GM18502 (cell line): ENCODE measurements around the gene HIVEP3.
"Not testable (repeated sequence)": the region's sequence is repeated elsewhere in the genome, so short reads cannot be mapped to it uniquely, and the experiment has no call there.

ENCODE experiments used
- ATAC-seq: cut with Tn5 transposase; IDR thresholded peaks from one replicate; pipeline ENCODE4 v1.9.1; 2021; ENCODE audit warnings: mild to moderate bottlenecking; ENCODE audit not compliant: unreplicated experiment, poor library complexity

The HIVEP3 gene

DNA sequence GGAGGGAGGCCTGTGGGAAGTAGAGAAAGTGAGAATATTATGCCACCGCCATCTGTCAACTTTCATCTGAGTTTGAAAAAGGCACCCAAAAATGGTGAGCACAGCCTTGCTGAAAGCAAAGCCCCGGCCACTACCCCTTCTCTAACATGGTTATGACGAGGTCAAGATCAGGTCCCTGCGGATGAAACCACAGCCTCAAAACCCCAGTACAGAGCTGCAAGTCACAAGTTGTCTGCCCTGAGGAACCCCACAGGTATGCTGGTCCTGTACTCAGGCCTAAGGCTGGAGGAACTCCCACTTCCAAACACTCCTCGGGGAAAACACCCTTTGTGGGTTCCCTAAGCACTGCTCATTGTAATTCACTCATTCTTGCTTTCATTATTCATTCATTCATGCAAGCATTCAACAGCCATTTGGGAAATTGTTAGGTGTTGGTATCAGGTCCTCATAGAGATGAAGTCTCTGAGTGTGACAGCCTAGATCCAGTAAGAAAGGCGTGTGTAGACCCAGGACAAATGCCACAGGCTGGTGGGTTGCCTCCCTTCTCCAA, 217.7 kb downstream of the HIVEP3 start:
- no peak for ATAC-seq

DNA sequence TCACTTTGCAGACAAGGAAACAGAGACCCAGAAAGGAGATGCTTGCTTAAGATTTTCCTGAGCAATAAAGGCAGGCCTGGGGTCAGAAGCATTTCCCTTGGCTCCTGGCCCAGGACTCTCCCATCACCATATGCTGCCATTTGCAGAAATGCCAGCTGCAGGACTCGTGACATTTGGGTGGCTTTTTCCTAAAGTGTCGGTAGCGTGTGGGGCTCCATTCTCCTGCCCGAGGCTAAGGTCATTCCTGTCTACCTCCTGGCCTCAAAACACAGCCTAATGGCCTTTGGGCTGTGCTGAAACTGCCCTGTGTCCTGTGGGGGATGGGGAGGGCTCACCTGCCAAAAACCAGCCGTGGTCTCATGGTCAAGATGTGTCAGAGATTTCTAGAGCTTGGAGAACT, 218.1 kb downstream of the HIVEP3 start:
- ATAC-seq = no peak

DNA sequence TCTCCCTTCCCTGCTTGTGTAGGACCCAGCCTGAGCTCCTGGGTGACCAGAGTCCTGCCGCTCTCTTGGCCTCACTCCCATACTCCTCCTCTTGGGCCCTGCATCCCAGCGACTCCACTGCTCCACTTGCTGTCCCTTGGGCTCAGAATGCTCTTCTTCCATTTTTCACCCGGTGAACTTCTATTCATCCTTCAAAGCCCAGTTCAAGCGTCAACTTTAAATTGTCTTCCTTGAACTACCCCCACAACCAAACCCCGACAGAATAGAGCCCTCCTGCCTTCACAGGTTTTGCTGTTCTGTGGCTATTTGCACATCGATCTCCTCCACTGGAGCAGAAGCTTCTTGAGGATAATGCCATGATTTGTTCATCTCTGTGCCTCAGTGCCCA, 218.9 kb downstream of the HIVEP3 start:
- no peak for ATAC-seq

DNA sequence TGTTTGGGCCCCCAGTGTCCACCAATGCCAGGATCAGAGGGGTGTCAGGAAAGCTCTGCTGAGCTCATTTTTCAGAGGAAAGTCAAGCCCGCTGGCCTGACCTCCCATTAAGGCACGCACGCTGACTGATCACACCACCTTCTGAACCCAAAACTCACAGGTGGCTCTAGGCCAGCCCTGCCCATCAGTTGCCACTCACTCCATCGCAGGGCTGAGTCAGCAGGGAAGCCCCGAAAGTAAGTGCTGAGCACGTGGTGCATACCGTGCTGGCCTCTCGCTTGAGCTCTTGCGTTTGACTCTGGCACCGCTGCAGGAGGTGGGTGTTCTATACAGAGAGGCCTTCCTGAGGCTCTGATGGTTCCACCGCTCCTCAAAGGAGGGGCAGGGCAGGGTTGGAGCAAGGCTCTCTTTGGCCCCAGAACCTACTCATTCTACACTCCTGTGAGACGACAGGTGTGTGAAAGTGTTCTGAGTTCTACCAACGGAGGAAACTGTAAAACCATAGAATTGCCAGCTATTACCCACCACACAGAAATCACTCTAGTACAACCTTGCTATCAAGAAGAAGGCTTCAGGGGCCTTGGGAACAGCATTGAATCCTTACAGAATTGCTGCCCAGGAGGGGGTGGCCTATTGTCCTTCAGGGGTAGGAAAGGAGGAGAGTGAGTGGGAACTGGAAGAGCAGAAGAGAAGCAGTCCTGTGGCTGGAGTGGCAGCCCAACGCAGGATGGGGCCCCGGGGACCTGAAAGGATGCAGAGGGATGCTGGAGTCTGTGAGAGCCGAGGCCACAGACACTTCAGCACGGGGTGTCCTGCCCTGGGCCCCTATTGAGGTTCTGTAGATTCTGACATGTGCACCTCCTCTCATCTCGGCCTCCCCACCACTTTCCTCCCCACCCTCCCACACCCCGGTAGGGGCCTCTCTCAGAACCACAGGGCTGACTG, 219.5 kb downstream of the HIVEP3 start:
- ATAC-seq = peak; percentile 91

DNA sequence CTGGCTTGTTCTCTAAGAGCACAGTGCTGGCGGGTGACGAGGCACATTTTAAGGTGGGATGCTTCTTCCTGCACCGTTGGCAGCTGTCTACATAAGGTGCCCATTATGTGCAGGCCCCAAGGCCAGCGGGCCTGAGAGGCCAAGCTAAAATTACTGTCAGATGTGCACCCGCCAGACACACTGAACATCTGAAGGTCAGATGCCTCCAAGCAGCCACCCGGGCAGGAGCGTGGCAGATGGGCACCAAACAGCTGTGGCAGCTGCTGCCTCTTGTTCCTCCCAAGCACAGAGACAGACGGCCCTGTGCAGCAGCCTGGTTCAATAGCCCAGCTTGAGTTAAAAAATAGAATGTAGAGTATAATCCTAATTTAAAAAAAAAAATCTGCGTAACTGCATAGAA, 222.3 kb downstream of the HIVEP3 start:
- ATAC-seq = no peak

DNA sequence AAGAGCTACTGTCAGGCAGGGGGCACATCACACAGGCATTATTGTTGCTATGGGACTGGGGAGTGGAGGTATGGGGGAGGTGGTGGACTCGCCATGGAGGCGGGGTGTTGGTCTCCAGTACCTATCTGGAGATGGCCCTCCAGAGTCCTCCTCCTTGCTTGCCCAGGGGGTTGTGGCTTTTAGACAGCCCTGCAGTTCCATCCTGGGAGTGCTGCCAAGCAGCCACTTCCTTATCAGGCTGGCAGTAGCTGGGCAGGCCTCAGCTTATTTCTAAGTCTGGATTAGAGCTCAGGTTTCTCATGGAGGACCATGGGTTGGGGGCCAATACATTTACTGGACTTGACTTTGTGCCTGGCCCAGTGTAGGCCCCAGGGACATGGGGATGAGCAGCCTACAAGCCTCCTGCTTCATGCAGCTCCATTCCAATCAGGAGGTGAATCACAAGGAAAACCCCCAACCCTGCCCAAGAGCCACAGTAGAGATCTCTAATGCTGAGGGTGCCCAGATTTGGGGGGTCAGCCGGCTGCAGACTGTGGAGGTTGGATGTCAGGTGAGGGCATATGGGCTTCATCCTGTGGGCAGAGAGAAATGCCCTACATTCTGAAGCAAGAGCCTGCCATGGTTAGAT, 223.5 kb downstream of the HIVEP3 start:
- no peak for ATAC-seq

DNA sequence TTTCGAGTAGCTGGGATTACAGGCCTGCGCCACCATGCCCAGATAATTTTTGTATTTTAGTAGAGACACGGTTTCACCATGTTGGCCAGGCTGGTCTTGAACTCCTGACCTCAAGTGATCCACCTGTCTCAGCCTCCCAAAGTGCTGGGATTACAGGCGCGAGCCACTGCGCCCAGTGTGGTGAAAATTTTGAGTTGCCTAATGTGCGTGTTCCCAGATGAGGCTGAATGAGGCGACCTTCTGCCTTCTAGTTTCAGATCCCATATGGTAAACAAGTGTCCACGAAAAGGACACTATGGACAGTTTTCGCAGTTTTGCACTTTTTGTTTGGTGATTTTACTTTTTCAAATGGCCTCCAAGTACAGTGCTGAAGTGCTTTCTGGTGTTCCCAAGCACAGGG, 226.8 kb downstream of the HIVEP3 start:
- ATAC-seq = not testable (repeated sequence)

DNA sequence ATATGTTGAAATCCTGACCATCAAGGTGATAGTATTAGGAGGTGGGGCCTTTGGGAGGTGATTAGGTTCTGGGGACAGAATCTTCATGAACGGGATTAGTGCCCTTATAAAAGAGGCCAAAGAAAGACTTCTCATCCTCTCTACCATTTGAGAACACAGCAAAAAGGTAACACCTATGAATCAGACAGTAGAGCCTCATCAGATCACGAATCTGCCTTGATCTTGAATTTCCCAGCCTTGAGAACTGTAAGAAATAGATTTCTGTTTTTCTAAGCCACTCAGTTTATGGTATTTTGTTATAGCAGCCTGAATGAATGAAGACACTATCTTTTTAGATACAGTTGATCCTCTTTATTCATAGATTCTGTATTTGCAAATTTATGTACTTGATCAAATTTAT, 227.3 kb downstream of the HIVEP3 start:
- no peak for ATAC-seq

DNA sequence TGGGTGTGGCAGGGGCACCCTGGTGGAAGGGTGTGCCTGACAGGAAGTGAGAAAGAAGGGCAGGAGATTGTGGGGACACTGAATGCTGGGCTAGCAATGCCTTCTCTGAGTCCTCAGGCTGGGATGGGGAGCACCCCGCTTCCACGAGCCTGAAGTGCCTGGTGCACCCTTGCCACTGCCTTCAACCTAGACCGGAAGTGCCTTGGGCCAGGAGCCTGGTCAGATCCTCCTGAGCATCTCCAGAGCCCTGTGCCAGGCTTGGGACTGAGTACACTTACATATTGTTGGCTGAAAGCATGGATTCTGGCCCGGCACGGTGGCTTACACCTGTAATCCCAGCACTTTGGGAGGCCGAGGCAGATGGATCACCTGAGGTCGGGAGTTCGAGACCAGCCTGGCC, 228.4 kb downstream of the HIVEP3 start:
- no peak for ATAC-seq

DNA sequence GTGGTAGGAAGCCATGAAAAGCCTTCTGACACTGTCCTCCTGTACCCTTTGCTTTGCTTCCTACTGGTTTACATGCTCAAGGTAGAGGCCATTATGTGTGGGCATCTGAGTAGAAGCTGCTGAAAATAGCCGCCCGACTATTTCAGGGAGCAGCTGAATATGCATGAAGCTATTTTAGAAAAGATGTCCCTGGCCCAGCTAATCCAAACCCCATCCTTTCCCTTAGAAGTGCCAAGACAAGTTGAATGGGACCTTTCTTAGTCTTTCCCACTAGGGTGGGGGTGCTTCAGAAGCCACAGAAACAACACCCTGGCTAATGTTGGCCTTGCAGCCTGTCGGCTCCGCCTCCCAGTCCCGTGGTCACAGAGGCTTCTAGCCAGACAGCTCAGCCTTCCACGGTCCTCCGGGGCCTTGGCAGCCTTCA, 229.2 kb downstream of the HIVEP3 start:
- ATAC-seq = no peak

DNA sequence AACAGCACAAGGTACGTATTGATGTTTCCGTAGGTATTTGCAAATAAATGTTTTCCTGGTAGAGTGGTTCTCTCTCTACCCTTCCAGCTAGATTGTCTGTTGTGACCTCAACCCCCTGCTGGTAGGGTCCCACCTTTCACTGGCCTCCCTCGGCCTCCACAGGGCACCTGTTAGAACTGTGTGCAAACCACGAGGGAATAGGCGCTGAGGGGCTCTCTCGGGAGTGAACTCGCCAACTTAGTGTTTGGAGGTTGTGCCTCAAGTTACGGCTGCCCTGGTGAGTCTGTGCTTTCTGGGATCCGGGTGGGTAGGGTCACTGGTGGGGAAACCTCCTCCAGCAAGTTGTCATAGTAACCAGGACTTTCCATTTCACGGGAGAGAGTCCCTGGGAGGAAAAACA, 229.6 kb downstream of the HIVEP3 start:
- ATAC-seq = no peak

DNA sequence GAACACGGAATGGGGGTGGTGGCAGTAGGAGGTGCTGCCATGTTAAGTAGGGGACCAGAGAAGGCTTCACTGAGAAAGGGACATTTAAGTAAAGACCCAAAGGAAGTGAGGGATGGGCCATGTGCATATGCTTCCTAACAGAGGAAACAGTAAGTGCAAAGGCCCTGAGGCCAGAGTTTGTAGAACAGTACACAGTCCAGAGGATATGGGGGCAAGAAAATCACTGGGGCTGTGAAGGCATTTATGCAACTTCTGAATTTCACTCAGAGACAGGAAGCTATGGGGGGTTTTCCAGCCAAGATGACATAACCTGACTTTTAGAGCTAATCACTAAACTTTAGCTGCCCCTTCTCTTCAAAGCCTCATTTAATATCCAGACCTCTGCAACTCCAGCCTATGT, 231.7 kb downstream of the HIVEP3 start:
- no peak for ATAC-seq

DNA sequence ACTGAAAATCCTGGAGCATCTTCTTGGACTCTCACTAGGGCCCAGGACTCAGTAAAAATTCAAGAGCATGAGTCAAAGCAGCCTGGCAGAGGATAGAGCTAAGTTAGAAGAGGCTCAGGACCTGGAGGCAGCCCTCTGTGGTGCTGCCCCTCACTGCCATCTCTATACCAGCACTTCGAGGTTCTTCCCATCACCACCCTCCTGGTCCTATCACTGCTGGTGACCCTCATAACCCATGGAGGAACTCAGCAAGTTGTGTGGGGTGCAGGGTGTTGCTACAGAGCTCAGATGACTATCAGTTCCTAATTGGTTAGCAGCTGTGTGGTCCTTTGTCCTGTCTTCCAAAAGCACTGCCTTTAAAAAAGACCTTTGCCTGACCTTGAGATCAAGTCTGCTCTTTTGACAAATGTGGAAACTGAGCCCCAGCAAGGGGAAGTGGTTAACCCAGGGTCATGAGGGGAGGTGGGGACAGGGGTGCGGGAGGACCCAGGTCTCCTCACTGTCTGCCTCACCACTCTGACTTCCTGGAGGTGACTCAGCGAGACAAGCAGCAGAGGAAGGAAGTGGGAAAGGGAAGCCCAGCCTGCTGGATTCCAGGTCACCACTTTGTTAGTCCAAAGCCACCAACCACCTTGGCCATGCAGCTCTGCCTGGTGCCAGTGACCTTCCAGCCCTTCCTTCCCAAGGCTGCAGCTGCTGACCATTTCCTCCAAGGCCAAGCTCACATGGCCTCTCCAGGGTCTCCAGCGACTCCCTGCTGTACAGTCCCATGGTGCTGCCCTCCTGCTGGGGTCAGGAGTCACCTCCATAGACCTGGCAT, 234.8 kb downstream of the HIVEP3 start:
- no peak for ATAC-seq

DNA sequence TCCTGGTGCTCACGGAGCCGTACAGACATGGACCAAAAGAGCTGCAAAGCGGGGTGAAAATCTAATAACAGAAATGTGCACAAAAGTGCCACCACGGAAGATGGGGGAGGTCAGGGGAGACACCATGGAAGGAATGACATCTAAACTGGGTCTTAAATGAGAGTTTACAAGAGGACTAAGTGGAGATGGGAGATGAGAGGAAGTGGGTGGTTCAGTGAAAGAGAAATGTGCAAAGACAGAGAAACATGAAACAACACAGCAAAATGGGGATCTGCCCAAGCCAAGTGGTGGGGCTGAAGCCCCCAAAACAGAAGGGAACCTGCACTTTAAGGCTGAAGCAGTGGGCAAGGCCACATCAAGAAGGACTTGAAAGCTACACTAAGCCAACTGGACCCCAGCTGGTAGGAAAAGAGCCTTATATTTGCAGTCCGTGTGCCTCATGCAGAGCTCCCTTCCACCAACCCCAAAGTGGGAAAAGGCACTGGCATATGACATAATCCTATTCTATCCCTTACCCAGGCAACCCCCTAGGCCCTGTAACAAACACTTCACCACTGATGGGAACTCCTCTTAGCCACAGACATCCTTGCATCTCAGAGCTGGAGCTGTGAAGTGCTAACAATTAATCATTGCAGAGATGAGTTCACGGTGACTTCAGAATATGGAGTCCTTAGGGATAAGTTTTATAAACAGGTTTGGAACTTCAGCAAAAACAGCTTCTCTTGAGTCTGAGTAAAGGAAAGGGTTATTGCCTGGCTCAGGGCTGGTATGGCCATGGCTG, 235.7 kb downstream of the HIVEP3 start:
- ATAC-seq = no peak

DNA sequence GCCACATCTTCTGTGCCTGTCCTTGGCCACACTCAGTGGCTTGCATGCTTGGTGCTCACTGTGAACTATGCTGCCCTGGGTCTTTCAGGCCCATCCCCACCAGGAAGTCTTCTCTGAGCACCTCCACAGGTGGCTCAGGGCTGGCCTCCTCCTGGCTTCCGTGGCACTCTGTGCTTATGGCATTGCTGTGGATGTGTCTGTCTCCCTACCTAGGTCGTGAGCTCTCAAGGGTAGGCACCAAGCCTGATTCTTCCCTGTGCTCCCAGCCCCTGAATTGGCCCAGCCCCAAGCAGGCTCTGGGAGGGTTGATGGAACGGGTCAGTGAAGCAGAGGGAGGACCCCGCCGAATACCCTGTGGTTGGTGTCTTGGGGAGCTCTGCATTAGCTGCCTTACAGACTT, 236.6 kb downstream of the HIVEP3 start:
- no peak for ATAC-seq

DNA sequence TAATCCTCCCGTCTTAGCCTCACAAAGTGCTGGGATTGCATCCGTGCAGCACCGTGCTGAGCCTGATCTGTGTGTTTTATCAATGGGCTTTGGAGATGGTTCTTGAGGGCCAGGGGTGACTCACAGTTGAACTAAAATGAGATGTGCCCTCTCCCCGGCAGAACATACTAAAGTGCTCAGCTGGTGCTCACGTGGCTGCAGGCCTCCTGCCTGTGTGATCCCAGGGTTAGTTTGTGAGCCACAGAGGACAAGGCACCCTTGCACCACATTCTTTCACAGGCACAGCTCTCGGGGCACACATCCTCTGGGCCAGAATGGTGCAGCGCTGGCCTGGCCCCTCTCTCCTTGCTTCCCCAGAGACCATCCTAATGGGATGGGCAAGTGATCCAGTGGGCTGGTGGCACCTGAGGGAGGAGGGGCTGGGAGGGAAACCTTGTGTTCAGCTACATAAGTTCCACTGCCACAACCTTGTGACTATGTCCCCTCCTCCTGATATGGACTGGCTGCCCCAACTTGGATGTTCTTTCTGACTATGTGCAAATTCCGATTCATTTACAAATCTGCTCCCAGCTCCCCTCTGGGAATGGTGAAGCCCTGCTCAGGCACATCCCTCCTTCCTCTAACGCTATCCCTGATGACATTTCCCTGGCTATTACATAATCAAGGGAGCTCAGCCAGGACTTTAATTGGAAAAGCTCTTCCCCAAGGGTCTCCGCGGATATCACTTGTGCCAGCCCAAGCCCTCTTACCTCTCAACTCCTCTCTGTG, 237.2 kb downstream of the HIVEP3 start:
- ATAC-seq = no peak

DNA sequence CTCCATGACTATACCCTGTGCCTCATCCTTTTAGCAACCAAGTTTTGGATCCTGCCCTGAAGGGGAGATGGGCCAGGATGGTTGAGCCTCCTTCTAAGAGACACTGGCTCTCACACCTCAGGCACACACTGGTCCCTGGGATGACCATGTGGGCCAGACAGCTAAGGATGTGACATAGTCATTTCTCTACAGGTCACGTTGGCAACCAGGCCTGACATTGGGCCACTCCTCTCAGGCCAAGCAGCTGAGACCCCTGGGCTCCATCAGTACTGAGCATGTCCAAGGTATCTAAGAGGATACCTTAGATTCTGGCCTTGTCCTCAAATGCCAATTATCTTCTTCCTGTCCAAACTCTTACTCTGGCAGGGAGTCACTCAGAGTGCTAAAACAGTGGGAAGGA, 238.7 kb downstream of the HIVEP3 start:
- no peak for ATAC-seq

DNA sequence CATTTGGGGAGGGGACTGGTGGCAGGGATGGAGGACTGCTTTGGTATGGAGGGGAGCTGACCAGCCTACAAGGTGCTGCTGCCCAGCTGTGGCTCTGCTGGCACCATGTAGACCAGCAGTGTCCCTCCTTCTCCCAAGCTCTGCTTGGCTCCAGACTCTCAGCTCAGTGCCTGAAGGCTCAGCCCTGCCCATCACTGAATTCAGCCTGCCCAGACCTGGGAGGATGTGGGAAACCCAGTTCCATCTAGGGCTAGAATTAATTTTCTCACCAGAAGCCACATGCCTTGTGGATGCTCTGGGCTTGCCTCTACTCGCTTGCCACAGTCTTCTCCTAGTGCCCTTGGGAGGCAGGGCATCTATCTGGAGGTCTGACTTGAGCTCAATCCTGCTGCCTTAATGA, 239.2 kb downstream of the HIVEP3 start:
- ATAC-seq = no peak
